Skeletal muscle satellite cell (primary cell): ENCODE data around the gene CXCL17.

Experiments
- H3K27me3 ChIP-seq: 2 replicates; pipeline ENCODE4 v1.7.0; 2013; ENCODE audit warnings: low read length; ENCODE audit not compliant: control insufficient read depth, insufficient read depth
- H3K36me3 ChIP-seq: 2 replicates; pipeline ENCODE4 v1.7.0; 2013; ENCODE audit warnings: mild to moderate bottlenecking, control low read depth, low read length; ENCODE audit not compliant: insufficient read depth
- H3K4me1 ChIP-seq: 2 replicates; pipeline ENCODE4 v1.7.0; 2013; ENCODE audit warnings: low read length; ENCODE audit not compliant: control insufficient read depth, insufficient read depth
- H3K4me2 ChIP-seq: 2 replicates; pipeline ENCODE4 v1.7.0; 2013; ENCODE audit warnings: mild to moderate bottlenecking, low read length
- H3K4me3 ChIP-seq: 2 replicates; pipeline ENCODE4 v1.7.0; 2013; ENCODE audit warnings: low read length
- H3K9ac ChIP-seq: 2 replicates; pipeline ENCODE4 v1.7.0; 2013; ENCODE audit warnings: mild to moderate bottlenecking, low read depth, low read length, moderate library complexity
- H3K9me3 ChIP-seq: replicated peaks from 2 replicates; pipeline ENCODE4 v1.7.0; 2013; ENCODE audit warnings: mild to moderate bottlenecking, control low read depth, low read length

The CXCL17 gene

DNA sequence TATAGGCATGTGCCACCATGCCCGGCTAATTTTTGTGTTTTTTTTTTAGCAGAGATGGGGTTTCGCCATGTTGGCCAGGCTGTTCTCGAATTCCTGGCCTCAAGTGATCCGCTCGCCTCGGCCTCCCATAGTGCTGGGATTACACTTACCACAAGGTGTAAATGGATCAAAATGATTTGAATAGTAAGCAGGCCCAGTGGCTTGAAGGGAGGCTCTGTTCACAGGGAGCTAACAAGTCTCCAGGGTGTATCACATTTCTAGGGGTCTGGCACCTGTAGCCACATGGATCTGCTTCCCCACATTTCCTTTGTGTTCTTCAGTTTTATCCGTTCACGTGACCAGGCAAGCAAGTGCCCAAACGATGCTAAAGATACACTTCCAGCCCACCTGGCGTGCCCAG, 39.2 kb downstream of the CXCL17 start:
- Histone ChIP-seq H3K36me3 (no peaks in the 10 kb centered on the region), H3K4me1 (no peaks in the 10 kb centered on the region)

DNA sequence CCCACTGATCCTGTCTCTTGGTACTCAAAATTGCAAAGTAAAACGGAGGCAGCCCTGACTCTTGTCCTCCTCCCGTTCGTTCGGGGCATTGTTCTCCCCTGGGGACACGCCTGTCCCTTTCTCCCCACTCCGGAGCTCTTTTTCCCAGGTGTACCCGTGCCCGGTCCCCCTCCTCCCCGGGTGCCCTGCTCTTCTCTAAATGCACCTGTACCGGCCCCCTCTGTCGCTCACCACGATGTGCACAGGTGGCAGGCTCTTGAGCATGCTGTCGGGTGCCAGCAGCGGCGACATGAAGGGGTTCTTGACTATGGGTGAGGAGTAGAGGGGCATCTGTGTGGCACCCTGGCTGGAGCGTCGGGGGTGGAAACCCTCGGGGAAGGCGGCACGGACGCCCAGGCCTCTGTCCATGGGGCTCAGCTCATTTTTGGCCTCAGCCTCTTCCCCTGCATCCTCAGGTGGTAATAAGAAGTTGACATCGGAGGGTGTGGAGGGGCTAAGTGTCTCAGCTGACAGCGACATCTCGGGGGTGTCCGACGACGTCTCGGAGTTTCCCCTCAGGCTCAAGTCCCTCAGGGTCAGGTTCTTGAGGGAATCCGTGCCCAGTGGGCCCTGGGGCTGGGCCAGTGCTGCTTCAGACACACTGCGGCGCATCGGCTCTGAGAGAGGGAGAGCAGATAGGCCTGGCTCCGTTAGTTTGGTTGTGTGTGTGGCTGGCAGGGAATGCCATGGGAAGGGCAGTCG, 40.2 kb downstream of the CXCL17 start:
- Histone ChIP-seq H3K27me3 (no peaks in the 10 kb centered on the region), H3K9me3 (no peaks in the 10 kb centered on the region), H3K4me1 (peaks cover 5% of the 10 kb centered on the region), H3K4me2 (peak overlapping the region; percentile 96), H3K4me3 (peak overlapping the region; percentile 66), H3K36me3 (no peaks in the 10 kb centered on the region), H3K9ac (no peak overlapping the region)

More for the DNA sequence above, 39.2 kb downstream of the CXCL17 start:
- Histone ChIP-seq H3K4me3 (no peak overlapping the region), H3K9me3 (no peaks in the 10 kb centered on the region), H3K27me3 (no peaks in the 10 kb centered on the region), H3K4me2 (no peak overlapping the region), H3K9ac (no peak overlapping the region)

DNA sequence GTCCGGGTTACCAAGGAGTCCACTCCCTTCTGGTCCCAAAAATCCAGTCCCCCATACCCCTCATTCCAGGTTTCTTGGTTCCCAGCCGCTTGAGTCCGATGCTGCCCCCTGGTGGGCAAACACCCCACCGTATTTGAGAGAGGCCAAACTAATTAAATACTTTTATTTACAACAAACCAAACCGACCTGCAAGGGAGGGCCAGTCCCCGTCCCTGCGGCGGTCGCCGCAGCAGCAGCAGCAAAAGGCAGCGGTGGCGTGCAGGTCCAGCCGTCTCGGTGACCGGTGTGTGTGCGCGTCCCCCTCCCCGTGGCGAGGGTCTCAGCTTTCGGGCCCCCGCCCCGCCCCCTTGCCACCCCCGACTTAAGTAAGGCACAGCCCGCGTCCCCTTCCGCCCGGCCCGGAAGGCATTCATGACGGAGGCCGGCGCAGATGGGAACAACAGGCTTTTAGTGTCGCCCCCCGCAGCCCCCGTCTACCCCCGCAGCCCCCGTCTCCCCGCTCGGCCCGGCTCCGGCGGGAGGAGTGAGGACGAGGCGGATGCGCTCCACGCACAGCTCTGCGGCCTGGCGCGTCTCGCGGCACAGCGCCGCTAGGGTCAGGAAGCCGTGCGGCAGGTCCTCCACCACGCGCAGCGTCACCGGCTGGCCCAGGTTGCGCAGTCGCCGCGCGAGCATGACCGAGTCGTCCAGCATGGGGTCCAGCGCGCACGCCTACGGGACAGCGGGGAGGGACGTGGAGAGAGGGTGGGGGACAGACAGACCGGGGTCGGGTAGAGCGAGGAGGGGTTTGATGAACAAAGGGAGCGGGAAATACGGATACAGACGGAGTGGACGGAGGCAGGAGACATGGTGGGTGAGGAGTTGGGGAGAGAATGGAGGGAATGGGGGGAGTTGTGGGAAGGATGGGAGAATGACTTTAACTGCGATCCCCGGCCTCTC, 41.1 kb downstream of the CXCL17 start:
- Histone ChIP-seq H3K4me1 (peaks cover 9% of the 10 kb centered on the region), H3K36me3 (no peaks in the 10 kb centered on the region), H3K9me3 (no peaks in the 10 kb centered on the region), H3K27me3 (no peaks in the 10 kb centered on the region), H3K9ac (no peak overlapping the region), H3K4me3 (peak overlapping the region; percentile 66), H3K4me2 (peak overlapping the region; percentile 96)

DNA sequence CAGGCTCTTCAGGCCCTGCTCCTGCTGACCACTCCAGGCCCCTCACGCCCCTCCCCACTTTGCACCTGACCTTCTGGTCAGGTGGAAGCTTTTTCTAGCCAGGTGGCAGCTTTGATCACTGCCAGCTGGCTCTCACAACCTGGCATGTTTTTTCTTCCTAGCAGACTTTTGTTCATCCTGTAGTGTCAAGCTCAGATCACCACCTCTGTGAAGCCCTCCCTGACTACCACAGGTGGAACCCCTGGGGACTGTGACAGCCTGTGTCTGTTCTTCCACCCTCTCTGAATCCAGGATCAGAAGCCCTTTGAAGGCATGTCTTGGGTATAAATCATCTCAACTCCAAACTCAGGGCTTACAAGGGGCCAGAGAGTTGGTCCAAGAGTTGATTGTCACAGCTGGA, 42.3 kb downstream of the CXCL17 start:
- H3K36me3 ChIP-seq = no peaks in the 10 kb centered on the region
- H3K4me1 ChIP-seq = peaks cover 17% of the 10 kb centered on the region
- H3K27me3 ChIP-seq = no peaks in the 10 kb centered on the region
- H3K9me3 ChIP-seq = no peaks in the 10 kb centered on the region
- H3K9ac ChIP-seq = no peak overlapping the region
- no peak overlapping the region for H3K4me3 ChIP-seq
- no peak overlapping the region for H3K4me2 ChIP-seq

DNA sequence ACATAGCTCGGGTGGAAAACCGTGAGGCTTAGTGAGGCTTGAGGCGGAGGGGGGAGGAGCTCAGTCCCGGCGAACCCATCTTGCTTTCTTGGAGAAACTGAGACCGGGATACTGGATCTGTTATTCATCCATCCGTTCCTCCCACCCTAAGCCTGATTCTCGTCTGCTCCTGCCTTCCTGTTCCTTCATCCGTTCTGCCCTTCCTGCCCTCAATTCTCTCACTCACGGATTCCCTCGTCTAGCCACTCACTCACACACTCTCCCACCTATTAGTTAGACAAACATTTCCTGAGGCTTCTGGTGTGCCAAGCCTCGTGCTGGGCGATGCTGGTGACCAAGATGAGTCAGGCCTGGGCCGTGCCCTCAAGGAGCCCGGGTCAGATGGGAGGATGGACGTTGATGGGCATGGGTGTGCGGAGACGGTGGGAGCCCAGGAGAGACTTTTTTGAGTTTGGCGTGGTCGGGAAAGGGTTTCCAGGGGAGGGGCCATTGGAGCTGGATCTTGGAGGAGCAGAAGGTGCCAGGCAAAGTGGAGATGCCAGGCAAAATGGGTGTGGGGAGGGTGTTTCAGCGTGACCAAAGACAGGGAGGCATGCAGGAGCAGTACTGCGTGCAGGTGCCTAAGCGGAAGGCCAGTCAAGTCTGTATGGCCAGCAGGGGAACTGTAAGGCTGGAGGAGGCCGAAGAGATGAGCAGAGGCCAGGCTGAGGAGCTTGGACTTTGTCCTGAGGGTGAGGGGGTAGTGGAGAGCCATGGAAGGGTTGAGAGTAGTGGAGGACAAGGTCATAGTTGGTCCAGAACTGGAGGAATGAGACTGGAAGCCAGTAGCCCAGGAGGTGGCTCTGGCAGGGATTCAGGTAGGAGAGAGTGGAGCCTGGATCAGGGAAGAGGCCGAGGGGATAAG, 45.2 kb downstream of the CXCL17 start:
- Histone ChIP-seq H3K9me3 (no peaks in the 10 kb centered on the region), H3K9ac (peak overlapping the region; percentile 78), H3K36me3 (no peaks in the 10 kb centered on the region)

DNA sequence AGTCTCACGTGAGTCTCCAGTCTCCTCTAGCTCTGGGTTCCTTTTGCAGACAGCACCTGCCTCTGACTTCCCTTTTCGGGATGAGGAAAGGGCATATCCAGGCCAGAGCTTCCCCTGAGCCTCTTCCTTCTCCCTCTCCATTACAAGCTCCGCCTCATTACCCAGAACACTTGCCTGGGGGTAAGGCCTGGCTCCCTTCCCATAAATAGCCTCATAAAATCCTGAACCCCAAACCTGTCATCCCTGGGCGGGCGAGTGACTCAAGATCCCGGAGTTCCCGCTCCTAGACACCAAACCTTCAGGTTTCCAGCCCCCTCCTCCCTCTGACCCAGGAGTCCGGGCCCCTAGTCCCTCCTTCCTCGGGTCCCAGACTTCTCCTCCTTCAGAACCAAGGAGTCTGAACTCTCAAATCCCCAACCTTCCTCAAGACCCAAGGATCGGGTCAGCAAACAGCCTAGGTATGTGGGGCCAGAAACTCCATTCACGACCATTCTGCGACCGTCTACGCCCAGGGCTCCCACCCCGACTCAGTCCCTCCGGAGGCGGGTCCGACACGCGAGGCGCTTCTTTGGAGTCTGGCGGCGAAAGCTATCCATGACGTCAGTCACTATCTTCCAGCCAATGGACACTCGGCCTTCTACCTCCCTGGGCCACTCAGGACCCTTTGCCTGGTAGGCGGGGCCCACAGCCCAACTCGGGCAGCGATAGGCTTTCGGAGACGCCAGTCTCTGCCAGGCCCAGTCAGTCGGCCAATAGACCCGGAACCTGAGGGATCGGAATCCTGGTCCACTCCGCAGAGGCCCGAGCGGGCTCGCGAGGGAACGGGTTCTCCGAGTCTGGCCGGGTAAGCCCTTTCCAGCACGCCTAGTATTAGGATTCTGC, 46.1 kb downstream of the CXCL17 start:
- peaks cover 13% of the 10 kb centered on the region for H3K27me3 ChIP-seq
- peaks cover 17% of the 10 kb centered on the region for H3K4me1 ChIP-seq
- peak overlapping the region; percentile 81 for H3K4me2 ChIP-seq

More for the DNA sequence above, 45.2 kb downstream of the CXCL17 start:
- Histone ChIP-seq H3K4me2 (peak overlapping the region; percentile 81), H3K27me3 (peaks cover 5% of the 10 kb centered on the region), H3K4me3 (peak overlapping the region; percentile 74), H3K4me1 (peaks cover 17% of the 10 kb centered on the region)

DNA sequence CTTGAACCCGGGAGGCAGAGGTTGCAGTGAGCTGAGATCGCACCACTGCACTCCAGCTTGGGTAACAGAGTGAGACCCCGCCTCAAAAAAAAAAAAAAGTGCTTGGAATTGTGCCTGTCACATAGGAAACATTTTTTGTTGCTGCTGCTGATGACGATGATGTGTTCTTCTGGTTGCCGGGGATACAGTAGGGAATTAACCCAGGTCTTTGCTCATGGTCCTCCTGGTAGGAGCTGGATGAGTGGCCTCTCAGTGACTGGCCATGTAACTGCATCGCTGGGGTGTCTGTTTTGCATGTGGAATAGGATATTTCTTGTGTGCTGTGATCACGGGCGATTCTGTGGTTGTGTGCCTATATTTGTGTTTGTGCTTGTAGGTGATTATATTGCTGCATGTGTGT, 48.0 kb downstream of the CXCL17 start:
- Histone ChIP-seq H3K9ac (no peak overlapping the region), H3K4me2 (no peak overlapping the region), H3K9me3 (no peaks in the 10 kb centered on the region)

More for the DNA sequence above, 46.1 kb downstream of the CXCL17 start:
- Histone ChIP-seq H3K4me3 (peak overlapping the region; percentile 74), H3K9me3 (no peaks in the 10 kb centered on the region), H3K9ac (peak overlapping the region; percentile 78), H3K36me3 (no peaks in the 10 kb centered on the region)

DNA sequence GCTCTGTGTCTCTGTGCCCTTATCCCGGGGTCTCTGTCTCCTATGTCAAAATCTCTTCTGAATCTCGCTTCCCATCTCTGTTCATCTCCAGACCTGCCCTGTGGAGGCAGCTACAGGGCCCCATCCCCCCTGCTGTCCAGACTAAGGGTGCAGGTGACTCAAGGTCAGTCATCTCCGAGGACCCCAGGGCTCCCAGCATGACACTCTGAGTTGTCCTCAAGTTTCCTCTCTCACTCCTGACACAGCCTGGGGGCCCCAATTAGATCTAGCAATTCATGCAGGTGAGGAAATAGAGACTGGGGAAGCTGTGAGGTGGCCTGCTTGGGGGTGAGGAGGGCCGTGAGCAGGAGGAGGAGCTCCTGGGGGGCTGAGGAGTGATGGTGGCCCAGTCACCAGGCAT, 50.6 kb downstream of the CXCL17 start:
- H3K4me1 ChIP-seq = peaks cover 12% of the 10 kb centered on the region
- H3K36me3 ChIP-seq = no peaks in the 10 kb centered on the region
- H3K9me3 ChIP-seq = no peaks in the 10 kb centered on the region
- H3K4me2 ChIP-seq = no peak overlapping the region
- H3K9ac ChIP-seq = no peak overlapping the region
- no peak overlapping the region for H3K4me3 ChIP-seq
- peaks cover 36% of the 10 kb centered on the region for H3K27me3 ChIP-seq

More for the DNA sequence above, 48.0 kb downstream of the CXCL17 start:
- Histone ChIP-seq H3K4me1 (peaks cover 17% of the 10 kb centered on the region), H3K36me3 (no peaks in the 10 kb centered on the region), H3K4me3 (no peak overlapping the region), H3K27me3 (peaks cover 28% of the 10 kb centered on the region)

DNA sequence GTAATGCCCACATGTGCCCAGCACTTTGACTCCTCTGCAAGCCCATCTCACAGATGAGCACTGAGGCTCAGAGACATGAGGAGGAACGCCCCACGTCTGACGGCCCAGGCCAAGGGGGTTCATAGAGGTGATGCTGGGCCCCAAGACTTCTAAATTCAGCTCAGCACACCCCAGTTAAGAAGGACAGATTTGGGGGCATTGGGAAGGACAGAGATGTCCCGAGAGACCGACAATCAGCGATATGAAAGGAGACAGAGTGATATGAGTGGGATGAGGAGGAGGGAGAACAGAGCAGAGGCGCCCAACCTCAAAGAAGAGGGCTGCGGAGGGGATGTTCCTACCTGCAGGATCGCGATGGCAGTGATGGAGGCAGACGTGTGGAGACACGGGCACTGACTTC, 52.8 kb downstream of the CXCL17 start, which contains the start of gene CNFN:
Gene CNFN (minus strand): TSS at position 399 of the 400 bp plus-strand sequence. CDS start 1,260 bp downstream, outside the sequence.
- Histone ChIP-seq H3K4me3 (no peak within 1 kb of the TSS), H3K4me1 (peaks cover 7% of the 10 kb centered on the region), H3K4me2 (no peak within 1 kb of the TSS), H3K9ac (no peak within 1 kb of the TSS), H3K9me3 (no peaks in the 10 kb centered on the region), H3K27me3 (peaks cover 40% of the 10 kb centered on the region), H3K36me3 (no peaks in the 10 kb centered on the region)

DNA sequence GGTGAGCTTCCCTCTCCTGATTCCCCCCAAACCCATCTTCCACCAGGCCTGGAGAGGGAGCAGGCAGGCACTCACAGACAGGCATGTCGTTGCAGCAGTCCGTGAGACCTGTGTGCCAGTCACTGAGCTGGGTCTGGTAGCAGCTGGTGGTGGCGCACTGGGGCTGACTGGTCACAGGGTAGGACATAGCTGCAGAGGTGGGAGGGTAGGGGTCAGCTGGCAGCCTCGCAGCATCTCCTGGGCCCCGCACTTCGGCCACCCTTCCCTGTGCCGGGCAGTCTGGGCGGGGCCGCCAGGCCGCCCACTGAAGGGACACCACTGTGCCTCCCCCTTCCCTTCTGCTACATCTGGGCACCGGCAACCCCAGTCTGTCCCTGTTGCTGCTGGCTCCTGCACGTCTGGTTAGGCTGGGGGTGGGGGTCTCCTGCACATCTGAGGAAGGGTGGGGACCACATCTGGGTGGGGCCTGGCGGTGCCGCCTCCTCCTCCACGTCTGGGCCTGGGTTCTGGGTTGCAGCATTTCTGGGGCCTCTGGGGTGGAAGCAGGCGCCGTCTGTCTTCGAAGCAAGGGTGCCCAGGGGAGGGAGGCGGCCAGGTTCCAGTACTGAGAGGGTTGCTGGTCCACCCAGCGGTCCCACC, 53.8 kb downstream of the CXCL17 start:
- Histone ChIP-seq H3K27me3 (peaks cover 40% of the 10 kb centered on the region), H3K4me1 (peaks cover 7% of the 10 kb centered on the region), H3K4me3 (no peak overlapping the region), H3K9ac (no peak overlapping the region), H3K36me3 (no peaks in the 10 kb centered on the region), H3K4me2 (no peak overlapping the region), H3K9me3 (no peaks in the 10 kb centered on the region)
